Measurements from ENCODE around the gene UQCR11.

Gene UQCR11

DNA sequence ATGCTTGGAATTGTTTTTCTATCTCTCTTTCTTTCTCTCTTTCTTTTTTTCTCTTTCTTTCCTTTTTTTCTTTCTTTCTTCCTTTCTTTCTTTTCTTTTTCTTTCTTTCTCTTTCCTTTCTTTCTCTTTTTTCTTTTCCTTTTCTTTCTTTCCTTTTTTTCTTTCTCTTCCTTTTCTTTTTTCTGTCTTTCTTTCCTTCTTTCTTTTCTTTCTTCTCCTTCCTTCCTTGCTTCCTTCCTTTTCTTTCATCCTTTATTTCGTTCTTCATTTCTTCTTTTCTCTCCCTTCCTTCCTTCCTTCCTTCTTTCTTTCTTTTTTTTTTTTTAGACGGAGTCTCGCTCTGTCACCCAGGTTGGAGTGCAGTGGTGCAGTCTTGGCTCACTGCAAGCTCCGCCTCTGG lies 35.3 kb downstream of the UQCR11 start:
- TF ChIP-seq, protein P1, sequence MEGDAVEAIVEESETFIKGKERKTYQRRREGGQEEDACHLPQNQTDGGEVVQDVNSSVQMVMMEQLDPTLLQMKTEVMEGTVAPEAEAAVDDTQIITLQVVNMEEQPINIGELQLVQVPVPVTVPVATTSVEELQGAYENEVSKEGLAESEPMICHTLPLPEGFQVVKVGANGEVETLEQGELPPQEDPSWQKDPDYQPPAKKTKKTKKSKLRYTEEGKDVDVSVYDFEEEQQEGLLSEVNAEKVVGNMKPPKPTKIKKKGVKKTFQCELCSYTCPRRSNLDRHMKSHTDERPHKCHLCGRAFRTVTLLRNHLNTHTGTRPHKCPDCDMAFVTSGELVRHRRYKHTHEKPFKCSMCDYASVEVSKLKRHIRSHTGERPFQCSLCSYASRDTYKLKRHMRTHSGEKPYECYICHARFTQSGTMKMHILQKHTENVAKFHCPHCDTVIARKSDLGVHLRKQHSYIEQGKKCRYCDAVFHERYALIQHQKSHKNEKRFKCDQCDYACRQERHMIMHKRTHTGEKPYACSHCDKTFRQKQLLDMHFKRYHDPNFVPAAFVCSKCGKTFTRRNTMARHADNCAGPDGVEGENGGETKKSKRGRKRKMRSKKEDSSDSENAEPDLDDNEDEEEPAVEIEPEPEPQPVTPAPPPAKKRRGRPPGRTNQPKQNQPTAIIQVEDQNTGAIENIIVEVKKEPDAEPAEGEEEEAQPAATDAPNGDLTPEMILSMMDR (IDR thresholded peaks at IDR 0.05; ENCODE audit: control insufficient read depth, insufficient read depth, low read depth, low read length, missing control alignments): no peak
- H3K4me3 ChIP-seq (ENCODE audit: control insufficient read depth, low read depth, low read length): no peak overlapping the region
- DNase-seq (ENCODE audit: low read depth): no peak

DNA sequence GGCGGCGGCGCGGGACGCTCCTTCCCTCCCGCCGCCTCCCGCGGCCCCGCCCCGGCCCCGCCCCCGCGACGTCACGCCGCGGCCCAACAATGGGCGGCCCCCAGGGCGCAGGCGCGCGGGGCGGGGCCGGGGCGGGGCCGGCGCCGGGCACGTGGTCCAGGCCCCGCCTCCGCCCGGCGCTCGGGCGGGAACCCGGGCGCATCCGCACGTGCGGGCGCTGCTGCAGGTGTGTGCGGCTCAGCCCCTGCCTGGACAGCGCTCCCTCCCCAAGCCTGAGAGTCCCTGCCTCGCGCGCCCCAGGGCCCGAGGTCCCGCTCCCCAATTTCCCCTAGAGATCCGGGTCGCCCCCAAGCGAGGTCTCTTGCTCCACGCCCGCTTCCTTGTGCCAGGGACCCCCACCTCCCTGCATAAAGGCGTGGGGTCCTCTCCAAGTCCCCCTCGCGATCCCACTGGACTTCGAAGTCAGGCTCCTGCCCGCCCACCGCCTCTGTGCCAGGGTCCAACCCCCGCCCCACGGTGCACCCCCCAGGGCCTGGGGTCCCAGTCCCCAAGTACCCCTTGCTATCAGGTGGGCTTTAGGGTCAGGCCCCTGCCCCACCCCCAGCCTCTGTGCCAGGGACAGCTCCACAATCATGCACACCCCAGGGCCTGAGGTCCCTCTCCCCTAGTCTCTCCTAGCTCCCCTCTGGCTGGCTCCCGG lies 36.8 kb downstream of the UQCR11 start, which contains the start of gene MEX3D:
Gene MEX3D (minus strand): TSS at position 6 of the 700 bp plus-strand sequence. CDS start 267 bp downstream, outside the sequence.
- H3K4me3 ChIP-seq (ENCODE audit: control insufficient read depth, low read depth, low read length): peak within 1 kb of the TSS; percentile 71
- DNase-seq (ENCODE audit: low read depth): no peak
- TF ChIP-seq, protein P1 (IDR thresholded peaks at IDR 0.05; ENCODE audit: control insufficient read depth, insufficient read depth, low read depth, low read length, missing control alignments): no peak

DNA sequence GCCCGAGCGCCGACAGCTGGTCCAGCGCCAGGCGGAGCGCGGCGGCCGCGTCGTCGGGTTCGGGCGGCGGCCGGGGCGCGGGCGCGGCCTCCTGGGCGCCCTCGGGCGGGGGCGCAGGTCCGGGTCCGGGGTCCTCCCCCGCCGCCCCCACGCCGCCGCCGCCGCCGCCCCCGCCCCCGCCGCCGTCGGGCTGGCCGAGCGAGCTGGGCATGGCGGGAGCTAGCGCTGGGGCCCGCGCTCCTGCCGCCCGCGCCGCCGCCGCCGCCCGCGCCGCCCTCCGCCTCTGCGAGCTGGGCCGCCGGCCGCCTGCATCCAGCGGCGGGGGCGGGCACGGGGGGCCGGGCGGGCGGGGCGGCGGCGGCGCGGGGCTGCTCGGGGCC lies 37.4 kb downstream of the UQCR11 start:
- DNase-seq (ENCODE audit: low read depth): no peak
- 0 out of 2 replicates have a peak overlapping the region, but pooled peaks have one; percentile 71 for H3K4me3 ChIP-seq (ENCODE audit: control insufficient read depth, low read depth, low read length)
- TF ChIP-seq, protein P1 (IDR thresholded peaks at IDR 0.05; ENCODE audit: control insufficient read depth, insufficient read depth, low read depth, low read length, missing control alignments): no peak

DNA sequence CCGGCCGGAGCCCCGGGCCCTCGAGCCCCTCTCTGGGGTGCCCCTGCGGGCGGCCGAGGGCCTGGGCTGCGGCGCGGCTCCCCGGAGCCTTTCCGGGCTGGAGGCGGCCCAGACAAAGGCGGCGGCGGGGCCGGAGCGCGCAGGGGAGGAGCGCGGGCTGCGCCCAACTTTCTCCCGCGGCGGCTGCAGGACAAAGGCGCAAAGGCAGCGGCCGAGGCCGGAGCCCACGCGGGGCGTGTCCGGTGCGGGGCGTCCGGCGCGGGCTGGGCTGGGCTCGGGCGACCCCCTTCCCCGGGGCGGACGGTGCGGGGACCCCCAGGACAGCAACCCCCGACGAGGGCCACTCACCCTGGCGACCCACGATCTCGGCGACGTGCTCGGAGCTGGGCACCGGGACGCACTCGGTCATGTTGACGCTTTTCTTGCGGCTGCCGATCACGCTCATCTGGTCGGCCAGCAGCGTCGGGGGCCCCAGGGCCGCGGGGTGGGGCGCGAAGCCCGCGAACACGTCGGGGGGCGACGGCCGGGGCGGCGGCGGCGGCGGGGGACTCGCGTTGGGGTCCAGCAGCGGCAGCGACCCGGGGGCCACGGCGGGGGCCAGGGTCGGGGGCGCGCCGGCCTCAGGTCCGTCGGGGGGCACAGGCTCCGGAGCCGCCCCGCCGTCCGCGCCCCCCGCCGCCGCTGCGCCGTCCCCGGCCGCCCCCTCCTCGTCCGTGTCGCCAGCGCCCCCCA lies 38.0 kb downstream of the UQCR11 start:
- DNase-seq (ENCODE audit: low read depth): no peak
- peak overlapping the region; percentile 71 for H3K4me3 ChIP-seq (ENCODE audit: control insufficient read depth, low read depth, low read length)
- TF ChIP-seq, protein P1 (IDR thresholded peaks at IDR 0.05; ENCODE audit: control insufficient read depth, insufficient read depth, low read depth, low read length, missing control alignments): no peak

DNA sequence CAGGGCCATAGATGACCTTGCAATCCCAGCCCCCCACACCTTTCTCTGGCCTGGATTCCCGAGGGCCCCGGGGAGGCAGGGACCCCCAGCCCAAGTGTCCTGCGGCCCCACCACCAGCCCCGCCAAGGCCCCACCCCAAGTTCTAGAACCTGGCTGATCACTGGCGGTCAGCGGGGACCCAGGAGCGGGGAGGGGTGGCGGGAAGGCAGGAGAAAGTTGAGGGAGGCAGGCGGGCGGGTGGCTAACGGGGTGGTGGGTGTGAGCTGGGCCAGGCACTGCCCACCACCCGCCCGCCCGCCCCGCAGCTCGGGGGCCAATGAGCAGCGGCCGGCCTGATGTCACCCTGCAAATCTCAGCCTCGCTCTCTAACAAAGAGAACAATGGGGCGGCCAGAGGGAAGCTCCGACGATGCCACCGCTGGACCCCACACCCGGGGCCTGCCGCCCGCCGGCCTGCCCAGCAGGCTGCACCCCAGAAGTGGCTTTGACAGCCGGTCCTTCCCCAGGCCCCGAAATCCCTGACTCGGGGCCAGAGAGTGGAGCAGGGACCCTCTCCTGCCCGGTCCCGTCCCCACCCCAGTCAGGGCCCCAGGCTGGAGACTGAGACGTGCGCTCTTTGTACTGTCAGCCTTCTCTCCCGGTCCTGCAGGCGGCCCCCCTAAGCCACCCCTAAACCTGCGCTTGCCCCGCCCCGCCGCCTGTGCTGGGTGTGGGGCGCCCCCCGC lies 38.7 kb downstream of the UQCR11 start:
- H3K4me3 ChIP-seq (ENCODE audit: control insufficient read depth, low read depth, low read length): peak overlapping the region; percentile 71
- TF ChIP-seq, protein P1 (IDR thresholded peaks at IDR 0.05; ENCODE audit: control insufficient read depth, insufficient read depth, low read depth, low read length, missing control alignments): no peak
- DNase-seq (ENCODE audit: low read depth): peak; percentile 44

DNA sequence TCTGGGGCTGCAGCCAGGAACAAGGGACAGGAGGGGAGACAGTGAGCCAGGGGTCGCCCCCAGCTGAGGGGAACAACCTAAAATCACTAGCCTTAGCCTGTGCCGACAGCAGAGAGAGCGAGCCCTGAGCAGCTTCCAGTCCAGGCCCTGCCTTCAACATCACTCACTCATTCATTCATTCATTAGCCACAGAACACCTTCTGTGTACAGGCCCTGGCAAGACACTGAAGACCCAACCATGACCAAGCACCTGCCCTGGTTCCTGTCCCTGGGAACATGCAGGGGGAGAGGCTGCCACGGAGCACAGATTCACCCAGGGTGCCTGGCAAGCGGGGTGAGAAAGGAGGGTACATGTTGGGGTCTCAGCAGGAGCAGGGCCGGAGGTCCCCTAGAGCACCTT lies 42.0 kb downstream of the UQCR11 start:
- no peak overlapping the region for H3K4me3 ChIP-seq (ENCODE audit: control insufficient read depth, low read depth, low read length)

More for the DNA sequence above, 42.0 kb downstream of the UQCR11 start:
- no peak for DNase-seq (ENCODE audit: low read depth)
- TF ChIP-seq, protein P1 (IDR thresholded peaks at IDR 0.05; ENCODE audit: control insufficient read depth, insufficient read depth, low read depth, low read length, missing control alignments): no peak

Measured in AG09309 (cell line).